ENCODE data around the gene MAP4K5.
"Not testable (repeated sequence)": the region's sequence is repeated elsewhere in the genome, so short reads cannot be mapped to it uniquely, and the experiment has no call there.

The MAP4K5 gene

GRCh38 chr14:50532502-50533240 lies at the start of gene MAP4K5:
TSS of gene MAP4K5 (minus strand) at chr14:50532569. CDS start at chr14:50532049, 520 bp downstream.
- DNase-seq (ENCODE audit: low spot score): peak; percentile 58

GRCh38 chr14:50578433-50578832 lies 46.1 kb upstream of the MAP4K5 start:
- DNase-seq (ENCODE audit: low spot score): no peak

DNA sequence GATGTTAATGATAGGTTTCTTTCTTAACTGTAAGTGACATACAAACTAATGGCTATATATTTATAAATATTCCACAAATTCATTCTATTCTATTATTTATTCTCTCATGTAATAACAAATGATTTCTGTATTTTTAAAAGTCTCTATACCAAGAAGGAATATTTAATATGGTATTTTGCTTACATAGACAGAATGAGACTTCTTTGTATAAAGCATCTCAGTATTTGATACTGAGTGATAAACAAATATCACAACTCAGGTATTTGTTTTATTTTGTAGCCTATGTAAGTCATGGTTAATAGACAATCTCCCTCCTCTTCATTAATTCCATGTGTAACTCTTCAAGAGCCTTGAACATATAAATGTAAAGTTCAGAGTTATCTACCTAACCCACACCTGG lies 45.6 kb upstream of the MAP4K5 start:
- no peak for DNase-seq (ENCODE audit: low spot score)

GRCh38 chr14:50575769-50576168 lies 43.4 kb upstream of the MAP4K5 start:
- DNase-seq (ENCODE audit: low spot score): no peak

GRCh38 chr14:50573862-50574261 lies 41.5 kb upstream of the MAP4K5 start:
- DNase-seq (ENCODE audit: low spot score): no peak

DNA sequence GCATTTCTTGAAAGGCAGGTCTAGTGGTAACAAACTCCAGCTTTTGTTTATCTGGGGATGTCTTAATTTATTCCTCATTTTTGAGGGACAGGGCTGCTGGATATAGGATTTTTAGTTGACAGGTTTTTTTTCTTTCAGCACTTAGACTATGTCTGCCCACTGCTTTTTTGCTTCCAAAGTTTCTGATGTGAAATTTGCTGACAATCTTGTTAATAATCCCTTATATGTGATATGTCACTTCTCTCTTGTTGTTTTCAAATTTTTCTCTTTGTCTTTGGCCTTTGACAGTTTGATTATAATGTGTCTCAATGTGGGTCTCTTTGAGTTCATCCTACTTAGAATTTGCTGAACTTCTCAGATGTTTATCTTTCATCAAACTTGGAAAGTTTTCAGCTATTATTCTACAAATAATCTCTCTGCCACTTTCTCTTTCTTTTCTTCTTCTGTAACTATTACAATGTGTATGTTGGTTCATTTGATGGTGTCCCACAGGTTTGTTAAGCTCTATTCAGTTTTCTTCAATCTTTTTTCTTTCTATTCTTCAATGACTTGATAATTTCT lies 37.4 kb upstream of the MAP4K5 start:
- DNase-seq (ENCODE audit: low spot score): no peak

DNA sequence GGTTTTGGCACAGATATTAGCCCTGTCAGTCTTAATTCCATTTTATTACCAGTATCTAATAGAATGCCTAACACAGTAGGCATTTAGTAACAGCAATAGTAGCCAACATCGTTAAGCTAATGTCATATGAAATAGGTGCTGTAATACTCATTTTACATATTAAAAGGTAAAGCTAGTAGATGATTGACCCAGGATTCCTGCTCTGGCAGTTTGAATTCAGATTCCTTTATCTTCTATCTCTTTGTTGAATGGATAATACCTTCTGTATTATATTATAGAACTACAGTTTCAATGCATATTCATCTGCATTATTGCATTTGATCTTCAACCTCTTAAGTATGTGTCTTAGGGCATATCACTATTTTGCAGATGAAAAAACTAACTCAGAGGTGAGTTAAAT lies 30.5 kb upstream of the MAP4K5 start:
- DNase-seq (ENCODE audit: low spot score): no peak

GRCh38 chr14:50560931-50561285 lies 28.5 kb upstream of the MAP4K5 start:
- DNase-seq (ENCODE audit: low spot score): peak; percentile 12

- DNase-seq (ENCODE audit: low spot score): no peak
Observed at GRCh38 chr14:50559990-50560930, 27.9 kb upstream of the MAP4K5 start, which contains the start of gene ATL1. TSS of gene ATL1 (plus strand) at chr14:50560145. CDS start at chr14:50560266, 121 bp downstream.

DNA sequence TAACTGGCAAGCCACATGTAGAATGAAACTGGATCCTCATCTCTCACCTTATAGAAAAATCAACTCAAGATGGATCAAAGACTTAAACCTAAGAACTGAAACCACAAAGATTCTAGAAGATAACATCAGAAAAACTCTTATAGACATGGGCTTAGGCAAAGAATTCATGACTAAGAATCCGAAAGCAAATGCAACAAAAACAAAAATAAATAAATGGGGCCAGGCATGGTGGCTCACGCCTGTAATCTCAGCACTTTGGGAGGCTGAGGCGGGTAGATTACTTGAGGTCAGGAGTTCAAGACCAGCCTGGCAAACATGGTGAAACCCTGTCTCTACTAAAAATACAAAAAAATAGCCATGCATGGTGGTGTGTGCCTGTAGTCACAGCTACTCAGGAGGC lies 20.4 kb upstream of the MAP4K5 start:
- DNase-seq (ENCODE audit: low spot score): not testable (repeated sequence)

DNA sequence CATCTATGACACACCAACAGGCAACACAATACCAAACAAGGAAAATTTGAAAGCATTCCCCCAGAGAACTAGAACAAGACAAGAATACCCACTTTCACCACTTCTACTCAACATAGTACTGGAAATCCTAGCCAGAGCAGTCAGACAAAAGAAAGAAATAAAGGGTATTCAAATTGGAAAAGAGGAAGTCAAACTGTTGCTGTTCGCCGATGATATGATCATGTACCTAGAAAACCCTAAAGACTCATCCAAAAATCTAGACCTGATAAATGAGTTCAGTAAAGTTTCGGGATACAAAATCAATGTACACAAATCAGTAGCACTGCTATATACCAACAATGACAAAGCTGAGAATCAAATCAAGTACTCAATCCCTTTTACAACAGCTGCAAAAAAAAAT lies 19.5 kb upstream of the MAP4K5 start:
- no peak for DNase-seq (ENCODE audit: low spot score)

DNA sequence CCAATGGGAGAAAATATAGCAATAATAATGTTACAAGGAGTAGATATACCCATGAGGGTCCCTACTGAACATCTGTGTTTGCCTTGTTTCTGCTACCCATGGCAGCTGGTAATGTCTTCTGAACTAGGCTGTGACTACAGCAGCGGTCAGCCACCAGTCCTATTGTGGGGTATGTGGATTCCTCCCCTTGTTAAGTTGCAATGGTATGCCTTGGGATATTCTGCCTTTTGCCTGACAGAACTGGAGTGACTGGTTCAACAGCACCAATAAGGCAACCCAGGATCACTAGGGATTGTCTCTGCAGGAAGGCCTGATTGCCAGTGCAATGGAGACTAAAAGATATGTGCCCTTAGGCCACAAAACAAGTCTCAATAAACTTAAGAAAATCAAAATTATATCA lies 17.9 kb upstream of the MAP4K5 start:
- DNase-seq (ENCODE audit: low spot score): no peak

DNA sequence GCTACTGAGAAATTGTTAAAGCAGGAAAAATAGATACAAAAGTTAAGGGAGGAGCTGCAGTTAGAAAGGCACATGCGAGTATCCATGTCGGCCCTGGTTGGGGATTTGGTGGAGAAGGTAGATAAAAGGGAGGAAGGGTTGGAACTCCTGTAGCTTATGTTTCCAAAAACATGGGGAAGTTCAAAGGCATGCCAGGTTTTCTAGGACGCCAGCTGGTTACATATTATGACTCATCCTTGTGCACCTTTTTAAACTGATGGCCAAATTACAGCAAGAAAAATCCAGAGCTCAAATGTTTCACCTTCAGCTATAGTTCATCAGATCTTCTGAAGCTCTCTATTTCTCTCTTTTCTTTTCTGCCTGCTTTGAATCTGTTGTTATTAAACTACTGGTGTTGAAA lies 13.2 kb upstream of the MAP4K5 start:
- DNase-seq (ENCODE audit: low spot score): no peak

GRCh38 chr14:50544911-50545310 lies 12.5 kb upstream of the MAP4K5 start:
- no peak for DNase-seq (ENCODE audit: low spot score)

- peak; percentile 52 for DNase-seq (ENCODE audit: low spot score)
Observed at GRCh38 chr14:50542941-50543418, 10.6 kb upstream of the MAP4K5 start.

GRCh38 chr14:50541159-50541567 lies 8.8 kb upstream of the MAP4K5 start:
- DNase-seq (ENCODE audit: low spot score): peak; percentile 44

DNA sequence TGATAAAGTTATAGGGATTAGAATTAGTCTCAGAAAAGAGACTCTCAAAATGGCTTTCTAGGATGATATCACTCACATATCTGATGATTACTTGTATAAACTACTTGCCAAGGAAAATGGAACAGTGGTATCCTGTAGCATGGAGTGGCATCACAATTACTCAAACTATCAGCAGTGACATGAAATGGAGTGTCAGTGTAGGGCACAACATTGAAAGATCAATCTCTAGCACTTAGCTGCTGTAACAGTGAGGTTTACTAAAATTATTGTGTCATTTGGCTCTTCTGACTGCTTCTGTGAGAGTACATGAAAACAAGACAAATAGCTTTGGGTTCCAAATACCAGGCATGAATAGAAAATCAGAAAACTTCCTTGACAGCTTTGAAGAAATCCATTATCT lies 6.7 kb upstream of the MAP4K5 start:
- no peak for DNase-seq (ENCODE audit: low spot score)

DNA sequence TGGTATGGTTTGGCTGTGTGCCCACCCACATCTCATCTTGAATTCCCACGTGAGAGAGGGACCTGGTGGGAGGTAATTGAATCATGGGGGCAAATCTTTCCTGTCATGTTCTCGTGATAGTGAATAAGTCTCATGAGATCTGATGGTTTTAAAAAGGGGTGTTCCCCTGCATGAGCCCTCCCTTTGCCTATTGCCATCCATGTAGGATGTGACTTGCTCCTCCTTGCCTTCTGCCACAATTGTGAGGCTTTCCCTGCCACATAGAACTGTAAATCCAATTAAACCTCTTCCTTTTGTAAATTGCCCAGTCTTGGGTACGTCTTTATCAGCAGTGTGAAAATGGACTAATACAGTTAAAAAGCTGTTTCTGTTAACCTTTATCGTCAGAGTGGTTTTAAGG lies 5.7 kb upstream of the MAP4K5 start:
- not testable (repeated sequence) for DNase-seq (ENCODE audit: low spot score)

- no peak for DNase-seq (ENCODE audit: low spot score)
Observed at GRCh38 chr14:50534997-50535396, 2.6 kb upstream of the MAP4K5 start.

- no peak for DNase-seq (ENCODE audit: low spot score)
Observed at GRCh38 chr14:50534416-50534815, 2.0 kb upstream of the MAP4K5 start.

DNA sequence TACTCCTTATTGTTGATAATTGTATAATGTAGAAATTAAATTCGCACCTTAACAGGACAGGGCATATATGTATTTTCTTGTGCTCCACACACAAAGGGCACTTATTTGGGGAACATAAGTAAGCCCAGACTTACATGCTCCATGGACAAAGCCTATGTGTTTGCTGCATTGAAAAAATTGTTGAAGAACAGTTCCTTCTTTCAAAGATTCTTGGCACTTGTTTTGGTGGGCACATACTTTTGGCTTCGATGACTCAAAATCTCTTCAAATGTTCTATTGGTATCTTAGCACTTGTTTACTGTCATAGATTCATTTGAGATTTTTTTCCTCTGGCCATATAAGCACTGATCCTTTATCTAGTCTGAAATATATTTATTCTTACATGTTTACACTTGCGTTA lies 1.4 kb upstream of the MAP4K5 start:
- DNase-seq (ENCODE audit: low spot score): peak; percentile 90

GRCh38 chr14:50533241-50533705 lies 904 bp upstream of the MAP4K5 start:
- DNase-seq (ENCODE audit: low spot score): no peak
